Hepatocyte (in vitro differentiated cells): ENCODE results near the gene NAV2. TPM values are rescaled to one million over a fixed set of nuclear protein-coding genes. Genes with fewer than 3 reads are reported as not detected.

Experiments used
- DNase-seq: peaks from one replicate; pipeline ENCODE4 v3.0.0-alpha.2; 2016; ENCODE audit warnings: low spot score
- H2AFZ ChIP-seq: fragments of 200-600 bp; sonication (generic); 2 replicates; pipeline ENCODE4 v1.6.0; 2016; ENCODE audit warnings: antibody characterized with exemption, mild to moderate bottlenecking
- H3K27ac ChIP-seq: fragments of 200-600 bp; sonication (generic); 2 replicates; pipeline ENCODE4 v1.5.1; 2016; ENCODE audit warnings: mild to moderate bottlenecking
- H3K27me3 ChIP-seq: fragments of 200-600 bp; sonication (generic); 2 replicates; pipeline ENCODE4 v1.6.1; 2016
- H3K36me3 ChIP-seq: fragments of 200-600 bp; sonication (generic); replicated peaks from 2 replicates; pipeline ENCODE4 v1.5.1; 2016; ENCODE audit warnings: low read depth; ENCODE audit not compliant: insufficient read depth
- H3K4me1 ChIP-seq: fragments of 200-600 bp; sonication (generic); 2 replicates; pipeline ENCODE4 v1.5.1; 2016; ENCODE audit warnings: mild to moderate bottlenecking, moderate library complexity; ENCODE audit not compliant: insufficient read depth
- H3K4me2 ChIP-seq: fragments of 200-600 bp; sonication (generic); 2 replicates; pipeline ENCODE4 v1.6.0; 2016
- H3K4me3 ChIP-seq: fragments of 200-600 bp; sonication (generic); 2 replicates; pipeline ENCODE4 v1.5.1; 2016; ENCODE audit warnings: mild to moderate bottlenecking
- H3K79me2 ChIP-seq: fragments of 200-600 bp; sonication (generic); 2 replicates; pipeline ENCODE4 v1.6.0; 2017; ENCODE audit warnings: mild to moderate bottlenecking
- H3K9me2 ChIP-seq: fragments of 200-600 bp; sonication (generic); replicated peaks from 2 replicates; pipeline ENCODE4 v1.6.0; 2017; ENCODE audit warnings: mild to moderate bottlenecking; ENCODE audit not compliant: insufficient read depth
- H3K9me3 ChIP-seq: fragments of 200-600 bp; sonication (generic); 2 replicates; pipeline ENCODE4 v1.5.1; 2016; ENCODE audit warnings: low read depth, mild to moderate bottlenecking
- H4K20me1 ChIP-seq: fragments of 200-600 bp; sonication (generic); 2 replicates; pipeline ENCODE4 v1.6.0; 2016; ENCODE audit warnings: mild to moderate bottlenecking; ENCODE audit not compliant: insufficient read depth, poor library complexity, severe bottlenecking
- CTCF ChIP-seq: fragments of 200-600 bp; sonication (generic); IDR thresholded peaks from 2 replicates; pipeline ENCODE4 v1.5.1; 2016; ENCODE audit warnings: antibody characterized with exemption, mild to moderate bottlenecking; ENCODE audit not compliant: poor library complexity
- EZH2 ChIP-seq: fragments of 200-600 bp; sonication (generic); IDR thresholded peaks from 2 replicates; pipeline ENCODE4 v1.6.1; 2016; ENCODE audit warnings: antibody characterized with exemption, mild to moderate bottlenecking, borderline replicate concordance
- EZH2phosphoT487 ChIP-seq: fragments of 200-600 bp; sonication (generic); IDR thresholded peaks from one replicate; pipeline ENCODE4 v1.6.1; 2018; ENCODE audit warnings: antibody characterized with exemption, mild to moderate bottlenecking, low read depth, moderate library complexity; ENCODE audit not compliant: unreplicated experiment, severe bottlenecking
- WGBS: methylation state at CpG from one replicate; pipeline ENCODE4 v1.1.6; 2016; ENCODE audit warnings: low lambda C conversion rate; ENCODE audit errors: missing lambda C conversion rate; 5-methylcytosine and 5-hydroxymethylcytosine counted together
- polyA plus RNA-seq: library from polyadenylated mRNA; unstranded; fragments of >200 nt; fragmentation: Nextera tagmentation; extraction: Ambion mirVana; gene quantifications from 2 replicates; pipeline ENCODE4 v1.2.1, GENCODE V29; 2016
- total RNA-seq: library from RNA; depleted of rRNA; stranded (reverse); fragments of >200 nt; gene quantifications from 2 replicates; pipeline ENCODE4 v1.2.3, GENCODE V29; 2014

Gene NAV2
- total and polyA plus RNA-seq, 2 experiments from 2014 or later: 23.7 to 30.8 TPM

GRCh38 chr11:19867064-19867463 is 154.4 kb downstream of the NAV2 start:
- H3K36me3 ChIP-seq: no peaks in the 10 kb centered on the region
- H3K4me1 ChIP-seq: peaks cover 23% of the 10 kb centered on the region
- no peak overlapping the region for H3K27ac ChIP-seq
- no peaks in the 10 kb centered on the region for H3K27me3 ChIP-seq
- no peak for DNase-seq
- H2AFZ ChIP-seq: no peak overlapping the region
- no peaks in the 10 kb centered on the region for H4K20me1 ChIP-seq
- H3K9me3 ChIP-seq: no peaks in the 10 kb centered on the region
- no peaks in the 10 kb centered on the region for H3K9me2 ChIP-seq
- no peak overlapping the region for H3K4me3 ChIP-seq
- TF ChIP-seq EZH2phosphoT487 (no peak), CTCF (no peak), EZH2 (no peak)
- no peak overlapping the region for H3K4me2 ChIP-seq
- WGBS: 67% methylated on average over 1 of the region's 1 CpG
- H3K79me2 ChIP-seq: peaks cover 4% of the 10 kb centered on the region

DNA sequence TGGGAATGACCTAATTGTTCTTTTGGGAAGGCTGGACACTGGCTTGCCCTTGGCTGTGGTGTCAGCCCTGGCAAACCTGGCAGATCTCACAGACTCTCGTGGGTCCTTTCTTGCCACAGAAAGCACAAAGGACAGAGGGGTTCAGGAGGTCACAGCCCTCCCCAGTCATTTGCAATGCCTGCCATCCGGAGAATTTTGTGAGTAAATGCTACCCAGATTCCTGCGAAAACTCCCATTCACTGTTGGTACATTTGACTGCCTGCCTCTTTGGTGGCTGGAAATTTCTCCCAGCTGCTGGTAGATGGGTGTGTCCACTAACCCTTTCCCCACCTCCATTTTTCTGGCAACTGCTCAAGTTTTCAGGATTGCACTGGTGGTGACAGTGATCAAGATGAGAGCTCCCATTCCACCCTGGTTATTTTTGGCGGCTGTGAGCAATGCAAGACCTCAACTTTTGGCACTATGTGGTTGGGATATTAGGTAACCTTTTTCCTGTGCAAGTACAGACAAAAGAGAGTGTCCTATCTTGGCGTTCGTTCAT is 155.7 kb downstream of the NAV2 start:
- H3K9me3 ChIP-seq: no peaks in the 10 kb centered on the region
- H2AFZ ChIP-seq: no peak overlapping the region
- no peaks in the 10 kb centered on the region for H3K27me3 ChIP-seq
- H3K27ac ChIP-seq: peak overlapping the region; percentile 44
- WGBS: 82% methylated on average over 6 of the region's 6 CpGs
- no peak overlapping the region for H3K4me3 ChIP-seq
- no peak overlapping the region for H3K4me2 ChIP-seq
- peak; percentile 34 for DNase-seq
- H3K4me1 ChIP-seq: peaks cover 23% of the 10 kb centered on the region
- H3K36me3 ChIP-seq: no peaks in the 10 kb centered on the region
- peaks cover 4% of the 10 kb centered on the region for H3K79me2 ChIP-seq
- H3K9me2 ChIP-seq: no peaks in the 10 kb centered on the region
- H4K20me1 ChIP-seq: no peaks in the 10 kb centered on the region
- TF ChIP-seq EZH2phosphoT487: no peak

- peaks cover 21% of the 10 kb centered on the region for H3K4me1 ChIP-seq
- H3K9me2 ChIP-seq: no peaks in the 10 kb centered on the region
- no peaks in the 10 kb centered on the region for H4K20me1 ChIP-seq
- TF ChIP-seq EZH2: no peak
- no peak for TF ChIP-seq CTCF
- TF ChIP-seq EZH2phosphoT487: no peak
- 89% methylated on average over 2 of the region's 2 CpGs for WGBS
- peaks cover 4% of the 10 kb centered on the region for H3K79me2 ChIP-seq
- H3K4me3 ChIP-seq: no peak overlapping the region
- no peak overlapping the region for H3K4me2 ChIP-seq
- H3K27me3 ChIP-seq: no peaks in the 10 kb centered on the region
- no peak overlapping the region for H2AFZ ChIP-seq
- H3K36me3 ChIP-seq: no peaks in the 10 kb centered on the region
- H3K27ac ChIP-seq: no peak overlapping the region
- no peak for DNase-seq
- no peaks in the 10 kb centered on the region for H3K9me3 ChIP-seq
Measured at GRCh38 chr11:19868871-19869270, 156.2 kb downstream of the NAV2 start.

GRCh38 chr11:19869466-19869865 is 156.8 kb downstream of the NAV2 start:
- Histone ChIP-seq H3K36me3 (no peaks in the 10 kb centered on the region), H3K27me3 (no peaks in the 10 kb centered on the region), H3K4me3 (no peak overlapping the region), H3K27ac (no peak overlapping the region), H3K9me3 (no peaks in the 10 kb centered on the region), H3K4me2 (no peak overlapping the region), H3K4me1 (peaks cover 15% of the 10 kb centered on the region), H4K20me1 (no peaks in the 10 kb centered on the region), H3K79me2 (peaks cover 4% of the 10 kb centered on the region), H3K9me2 (no peaks in the 10 kb centered on the region), H2AFZ (no peak overlapping the region)
- TF ChIP-seq CTCF (no peak), EZH2phosphoT487 (no peak), EZH2 (no peak)
- 82% methylated on average over 2 of the region's 2 CpGs for WGBS
- no peak for DNase-seq
